HG03378 (cell line): ENCODE data around the gene NHLRC4.

Experiments used
- ATAC-seq: cut with Tn5 transposase; IDR thresholded peaks from one replicate; pipeline ENCODE4 v1.9.1; 2021; ENCODE audit warnings: mild to moderate bottlenecking, moderate library complexity; ENCODE audit not compliant: unreplicated experiment

NHLRC4 gene

DNA sequence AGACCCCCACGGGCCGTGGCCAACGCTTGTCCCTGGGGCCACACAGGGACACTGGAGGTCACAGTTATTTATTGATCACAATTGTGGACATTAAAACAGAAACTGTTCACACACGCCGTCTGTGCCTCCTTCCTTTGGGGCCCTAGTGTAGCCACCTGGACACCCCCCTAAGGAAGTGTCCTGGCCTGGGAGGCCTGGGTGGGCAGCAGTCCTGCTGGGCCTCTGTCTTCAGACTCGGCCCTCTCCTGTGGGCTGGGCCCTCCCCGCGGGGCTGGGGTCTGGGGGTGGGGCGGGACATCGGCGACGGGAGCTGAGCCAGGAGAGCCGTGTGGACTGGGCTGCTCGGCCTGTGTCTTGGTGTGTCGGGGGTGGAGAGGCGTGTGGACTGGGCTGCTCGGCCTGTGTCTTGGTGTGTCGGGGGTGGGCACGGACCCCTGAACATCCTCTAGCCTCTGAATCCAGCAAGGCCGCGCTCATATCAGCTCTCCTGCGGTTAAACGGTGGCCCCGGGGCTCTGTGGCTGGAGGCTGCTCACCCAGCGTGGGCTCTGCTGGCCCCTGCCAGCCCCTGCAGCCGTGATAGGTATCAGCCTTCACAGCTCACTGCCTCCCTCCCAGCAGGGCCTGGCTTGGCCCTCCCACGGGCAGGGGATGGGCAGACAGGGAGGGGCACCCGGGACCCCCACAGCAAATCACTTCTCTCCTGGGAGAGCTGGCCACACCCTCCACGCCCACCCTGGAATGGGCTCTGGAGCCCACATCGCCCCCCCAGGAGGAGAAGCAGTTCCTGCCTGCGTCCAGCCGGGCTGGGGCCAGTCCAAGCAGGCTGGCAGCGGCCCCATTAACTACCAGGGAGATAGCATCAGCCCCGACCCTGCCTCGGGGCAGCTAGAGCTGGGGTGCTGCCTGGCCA lies 1.1 kb upstream of the NHLRC4 start:
- no peak for ATAC-seq

DNA sequence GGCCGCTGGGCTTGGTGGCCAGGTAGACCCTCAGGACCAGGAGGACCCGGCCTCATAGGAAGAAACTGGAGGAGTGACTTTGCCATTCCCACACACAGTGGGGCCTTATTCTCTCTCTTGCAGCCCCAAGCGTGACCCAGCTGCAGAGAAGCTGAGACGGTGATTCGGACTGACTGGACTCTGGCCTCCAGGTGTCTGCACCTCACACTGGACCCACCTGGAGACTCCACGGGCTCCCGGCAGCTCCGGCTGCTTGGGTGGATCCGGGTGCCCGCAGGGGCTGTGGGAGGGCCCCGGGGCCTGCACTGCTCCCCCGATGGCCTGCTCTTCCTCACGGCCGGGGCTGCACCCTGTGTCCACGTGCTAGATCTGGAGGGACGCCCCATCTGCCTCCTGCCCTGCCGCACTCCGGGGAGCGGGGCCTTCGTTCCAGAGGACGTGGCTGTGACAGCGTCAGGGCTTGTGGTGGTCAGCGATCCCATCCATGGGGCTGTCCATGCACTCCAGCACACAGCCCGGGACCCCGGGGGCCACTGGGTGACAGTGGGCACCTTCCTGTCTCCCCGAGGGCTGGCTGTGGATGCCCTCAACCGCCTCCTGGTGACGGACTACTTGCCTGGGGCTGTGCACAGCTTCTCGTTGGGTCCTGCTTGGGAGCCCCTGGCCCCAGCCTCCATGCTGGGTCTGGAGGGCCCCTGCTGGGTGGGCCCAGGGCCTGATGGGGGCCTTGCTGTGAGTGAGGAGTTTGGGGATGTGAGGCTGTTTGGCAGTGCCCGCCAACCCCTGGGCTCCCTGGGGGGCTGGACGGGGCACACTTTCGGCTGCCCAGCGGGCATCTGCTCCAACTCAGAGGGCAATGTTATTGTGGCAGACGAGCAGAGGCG lies 810 bp downstream of the NHLRC4 start:
- no peak for ATAC-seq

DNA sequence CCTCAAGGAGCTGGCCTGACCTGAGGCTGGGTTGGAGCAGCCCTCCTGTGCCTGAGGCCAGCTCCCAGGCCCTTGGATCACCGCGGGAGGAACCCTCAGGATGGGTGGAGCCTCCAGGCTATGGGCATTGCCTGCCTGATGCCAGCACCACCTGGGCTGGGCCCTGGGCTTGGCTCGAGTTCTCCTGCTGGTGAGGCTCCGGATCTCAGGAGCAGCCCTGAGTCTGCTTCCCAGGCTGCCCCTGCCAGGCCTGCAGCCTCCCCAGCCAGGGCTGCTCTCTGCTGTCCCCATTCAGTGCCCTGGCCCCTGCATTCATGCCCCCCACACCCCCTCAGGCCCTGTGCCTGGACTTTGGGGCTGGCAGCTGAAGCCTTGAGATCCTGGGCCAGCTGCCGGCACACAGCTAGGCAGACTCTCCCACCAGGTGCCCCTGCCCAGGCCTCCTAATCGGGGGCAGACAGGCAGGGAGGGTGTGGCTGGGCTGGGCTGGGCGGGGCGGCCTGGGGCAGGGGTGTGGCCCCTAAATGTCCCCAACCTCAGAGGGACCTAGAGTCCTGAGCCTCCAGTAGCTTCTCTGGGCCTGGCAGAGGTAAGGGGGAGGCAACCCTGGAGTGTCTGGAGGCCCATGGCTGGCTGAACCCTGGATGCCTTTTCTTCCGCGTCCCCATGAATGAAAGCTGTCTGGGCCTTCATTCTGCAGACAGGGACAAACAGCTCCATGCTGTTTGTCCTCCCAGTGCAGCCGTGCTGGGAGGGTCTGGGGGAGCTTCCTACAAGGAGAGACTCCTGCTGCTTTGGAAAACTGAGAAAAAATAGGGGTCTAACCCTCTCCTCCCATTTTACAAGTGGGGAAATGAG lies 1.8 kb downstream of the NHLRC4 start:
- ATAC-seq: no peak

DNA sequence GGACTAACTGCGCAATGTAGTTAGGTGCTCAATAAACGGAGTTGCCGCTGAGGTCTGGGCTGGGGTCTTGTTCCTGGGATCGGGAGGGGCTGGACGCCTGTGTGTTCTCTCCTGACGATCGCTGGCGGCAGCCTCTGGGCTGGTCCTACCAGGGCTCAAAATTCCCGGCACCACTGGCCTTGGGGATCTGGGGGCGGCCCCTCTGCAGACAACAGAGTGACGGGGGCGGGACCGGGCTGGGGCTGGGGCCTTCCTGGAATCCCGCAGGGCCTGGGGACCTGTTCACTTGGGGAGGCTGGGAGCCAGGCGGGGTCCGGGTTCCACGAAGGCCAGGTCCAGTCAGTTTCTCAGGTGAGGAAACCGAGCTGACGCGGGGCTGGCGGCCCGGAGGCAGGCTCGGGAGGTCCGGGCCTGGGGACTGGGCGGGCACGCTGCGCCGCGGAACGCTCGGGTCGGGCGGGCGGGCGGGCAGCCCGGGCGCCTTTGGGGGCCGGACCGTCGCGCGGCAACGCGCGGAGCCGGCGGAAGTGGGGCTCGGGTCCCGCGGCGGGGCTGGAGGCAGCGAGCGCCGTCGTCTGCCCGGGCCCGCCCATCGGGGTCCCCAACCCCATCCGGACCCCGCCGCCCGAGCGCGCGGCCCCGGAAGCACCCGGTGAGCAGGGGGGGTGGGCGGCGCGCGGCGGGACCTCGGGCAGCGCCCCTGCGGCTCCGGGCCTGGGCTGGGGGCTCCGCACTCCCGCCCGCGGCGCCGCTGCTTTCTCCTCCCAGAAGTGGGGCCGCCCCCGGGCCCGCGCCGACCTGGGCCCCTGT lies 2.8 kb downstream of the NHLRC4 start, which contains the start of gene PIGQ:
Gene PIGQ (plus strand): TSS at position 524 of the 810 bp plus-strand sequence. CDS start 4,107 bp downstream, outside the sequence.
- no peak for ATAC-seq

DNA sequence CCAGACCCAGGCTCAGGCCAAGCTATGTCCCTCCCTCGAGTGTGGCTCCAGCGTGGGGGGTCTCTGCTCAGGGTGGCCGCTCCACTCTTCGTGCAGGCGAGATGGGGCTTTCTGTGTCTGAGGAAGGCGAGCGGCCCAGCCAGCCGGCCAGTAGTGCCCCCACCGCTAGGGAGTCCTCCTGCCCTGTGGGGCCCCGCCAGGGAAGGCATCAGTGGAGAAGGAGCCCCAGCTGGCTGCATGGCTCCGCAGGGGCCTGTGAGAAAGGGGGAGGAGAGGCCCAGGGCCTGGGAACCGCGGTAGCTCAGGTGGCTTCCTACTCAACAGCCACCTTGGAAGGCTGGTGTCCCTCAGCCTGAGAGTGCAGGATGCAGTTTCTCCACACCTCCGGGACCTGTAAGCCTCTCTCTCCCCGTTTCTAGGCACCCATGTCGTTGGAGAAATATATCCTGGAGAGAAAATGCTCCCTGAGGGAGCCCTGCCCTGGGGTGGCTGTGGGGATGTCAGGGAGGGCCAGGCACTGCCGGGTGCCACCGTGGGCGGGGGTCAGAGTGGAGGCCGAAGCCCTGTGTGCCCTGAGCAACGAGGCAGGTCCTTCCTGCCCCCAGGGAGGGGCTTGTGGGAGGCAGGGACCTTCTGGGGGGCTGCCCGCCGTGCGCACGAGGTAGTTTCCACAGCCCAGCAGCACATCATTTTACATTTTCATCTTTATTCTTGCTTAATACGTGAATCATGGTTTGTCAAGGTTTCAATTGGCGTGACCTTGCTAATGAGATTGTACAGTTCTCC lies 6.3 kb downstream of the NHLRC4 start:
- no peak for ATAC-seq

DNA sequence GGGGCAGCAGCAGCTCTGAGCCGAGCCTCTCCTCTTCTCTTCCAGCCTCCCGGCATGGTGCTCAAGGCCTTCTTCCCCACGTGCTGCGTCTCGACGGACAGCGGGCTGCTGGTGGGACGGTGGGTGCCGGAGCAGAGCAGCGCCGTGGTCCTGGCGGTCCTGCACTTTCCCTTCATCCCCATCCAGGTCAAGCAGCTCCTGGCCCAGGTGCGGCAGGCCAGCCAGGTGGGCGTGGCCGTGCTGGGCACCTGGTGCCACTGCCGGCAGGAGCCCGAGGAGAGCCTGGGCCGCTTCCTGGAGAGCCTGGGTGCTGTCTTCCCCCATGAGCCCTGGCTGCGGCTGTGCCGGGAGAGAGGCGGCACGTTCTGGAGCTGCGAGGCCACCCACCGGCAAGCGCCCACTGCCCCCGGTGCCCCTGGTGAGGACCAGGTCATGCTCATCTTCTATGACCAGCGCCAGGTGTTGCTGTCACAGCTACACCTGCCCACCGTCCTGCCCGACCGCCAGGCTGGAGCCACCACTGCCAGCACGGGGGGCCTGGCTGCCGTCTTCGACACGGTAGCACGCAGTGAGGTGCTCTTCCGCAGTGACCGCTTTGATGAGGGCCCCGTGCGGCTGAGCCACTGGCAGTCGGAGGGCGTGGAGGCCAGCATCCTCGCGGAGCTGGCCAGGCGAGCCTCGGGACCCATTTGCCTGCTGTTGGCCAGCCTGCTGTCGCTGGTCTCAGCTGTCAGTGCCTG lies 7.4 kb downstream of the NHLRC4 start:
- ATAC-seq: no peak

DNA sequence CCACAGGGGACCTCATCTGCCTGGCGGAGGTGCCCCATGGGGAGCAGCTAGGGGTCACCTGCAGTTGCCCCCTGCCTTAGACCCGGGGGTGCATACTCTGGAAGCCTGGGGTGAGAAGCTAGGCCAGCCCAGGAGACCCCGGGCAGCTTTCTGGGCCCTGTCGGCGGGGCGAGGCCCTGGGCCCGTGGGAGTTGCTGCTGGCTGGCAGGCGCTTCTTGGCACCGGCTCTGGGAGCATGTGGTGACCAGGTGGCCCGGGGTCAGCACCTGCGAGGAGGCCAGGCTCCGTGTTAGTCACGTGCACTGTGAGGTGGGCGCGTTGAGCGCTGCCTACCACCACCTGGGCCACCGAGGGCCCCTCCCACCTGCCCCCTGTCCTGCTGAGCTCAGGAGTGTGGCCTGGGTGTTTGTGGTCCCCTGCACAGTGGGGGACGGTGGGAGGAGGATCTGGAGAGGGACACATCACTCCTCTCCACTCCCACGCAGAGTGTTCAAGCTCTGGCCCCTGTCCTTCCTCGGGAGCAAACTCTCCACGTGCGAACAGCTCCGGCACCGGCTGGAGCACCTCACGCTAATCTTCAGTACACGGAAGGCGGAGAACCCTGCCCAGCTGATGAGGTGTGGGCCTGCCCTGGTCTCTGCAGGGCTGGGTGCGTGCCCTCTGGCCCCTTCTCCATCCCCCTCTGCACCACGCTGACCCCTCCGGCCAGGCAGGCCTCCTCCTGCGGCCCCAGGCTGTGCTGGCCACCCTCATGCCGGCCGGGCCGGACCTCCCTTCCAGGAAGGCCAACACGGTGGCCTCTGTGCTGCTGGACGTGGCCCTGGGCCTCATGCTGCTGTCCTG lies 8.8 kb downstream of the NHLRC4 start:
- no peak for ATAC-seq

DNA sequence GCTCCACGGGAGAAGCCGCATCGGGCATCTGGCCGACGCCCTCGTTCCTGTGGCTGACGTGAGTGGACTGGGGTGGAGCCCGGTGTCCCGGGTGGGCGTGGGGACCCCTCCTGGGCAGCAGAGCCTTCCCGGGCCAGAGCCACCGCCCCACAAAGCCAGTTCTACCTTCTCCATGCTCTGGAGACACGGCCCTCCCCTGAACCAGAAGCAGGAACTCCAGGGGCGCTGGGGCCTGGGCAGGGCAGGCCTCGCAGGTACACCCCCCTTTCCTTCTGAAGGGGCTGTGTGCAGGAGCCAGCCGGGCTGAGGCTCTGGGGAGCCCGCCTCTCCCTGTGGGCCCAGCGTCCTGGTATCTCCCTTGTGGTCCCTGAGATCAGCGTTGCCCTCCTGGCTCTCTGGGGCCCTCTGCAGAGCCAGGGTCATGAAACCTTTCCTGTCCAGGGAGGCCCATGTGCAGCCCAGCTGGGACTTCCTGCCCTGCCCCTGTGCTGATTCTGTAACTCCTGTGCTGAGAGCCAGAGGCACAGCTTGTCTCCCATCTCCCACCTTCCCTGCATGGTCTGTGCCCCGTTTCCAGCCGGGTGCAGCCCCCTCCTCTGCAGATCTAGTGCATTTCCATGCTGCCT lies 9.5 kb downstream of the NHLRC4 start:
- ATAC-seq: no peak

DNA sequence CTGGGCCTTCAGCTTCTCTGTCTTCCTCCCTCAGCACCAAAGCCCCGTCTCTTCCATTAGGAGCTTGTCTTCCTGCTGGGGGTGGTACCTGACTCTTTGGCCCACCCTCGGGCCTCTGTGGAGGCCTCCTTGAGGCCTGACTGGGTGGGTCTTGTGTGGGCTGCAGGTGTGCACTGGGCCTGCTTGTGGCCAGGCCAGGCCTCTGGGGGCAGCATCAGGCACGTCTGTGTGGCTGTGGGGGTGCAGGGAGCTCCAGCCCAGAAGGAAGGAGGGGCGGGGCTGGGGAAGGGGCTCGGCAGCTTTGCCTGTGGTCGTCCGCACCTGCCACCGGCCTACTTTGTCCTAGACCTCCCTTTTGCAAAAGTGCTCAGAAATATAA lies 10.0 kb downstream of the NHLRC4 start:
- ATAC-seq: no peak

DNA sequence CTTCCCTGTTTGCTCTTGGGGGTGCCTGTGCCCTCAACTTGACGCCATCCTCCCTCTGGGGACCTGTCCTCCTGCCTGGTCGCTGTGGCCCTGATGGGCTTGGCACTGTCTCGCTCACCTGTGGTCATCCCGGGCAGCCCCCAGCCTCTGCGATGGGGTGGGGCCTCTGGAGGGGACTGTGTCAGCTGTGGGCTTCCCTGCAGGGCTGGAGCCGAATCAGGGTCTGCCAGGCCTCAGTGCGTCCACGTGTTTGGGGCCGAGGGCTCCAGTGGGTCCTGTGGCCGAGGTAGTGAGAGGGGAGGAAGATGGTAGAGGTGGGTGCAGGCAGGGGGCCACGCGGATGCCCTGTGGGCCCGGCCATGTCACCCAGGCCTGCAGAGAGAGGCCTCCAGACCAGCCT lies 11.0 kb downstream of the NHLRC4 start:
- ATAC-seq: no peak

DNA sequence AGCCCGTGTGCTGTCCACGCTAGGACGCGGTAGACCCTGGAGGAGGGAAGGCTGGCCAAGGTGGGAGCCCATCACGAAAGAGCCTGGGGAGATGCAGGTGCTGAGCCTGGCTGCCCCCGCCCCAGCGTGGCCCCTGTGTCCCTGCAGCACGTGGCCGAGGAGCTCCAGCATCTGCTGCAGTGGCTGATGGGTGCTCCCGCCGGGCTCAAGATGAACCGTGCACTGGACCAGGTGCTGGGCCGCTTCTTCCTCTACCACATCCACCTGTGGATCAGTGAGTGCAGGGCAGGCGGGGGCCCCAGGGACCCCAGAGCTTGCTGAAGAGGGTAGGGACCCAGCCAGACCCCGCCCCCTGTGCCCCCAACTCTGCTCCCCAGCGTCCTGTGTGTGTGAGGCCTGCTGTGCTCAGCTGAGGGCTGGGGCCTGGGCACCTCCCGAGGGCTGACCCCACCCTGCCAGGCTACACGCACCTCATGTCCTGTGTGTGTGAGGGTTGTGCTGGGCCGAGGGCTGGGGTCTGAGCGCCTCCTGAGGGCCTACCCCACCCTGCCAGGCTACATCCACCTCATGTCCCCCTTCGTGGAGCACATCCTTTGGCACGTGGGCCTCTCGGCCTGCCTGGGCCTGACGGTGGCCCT lies 11.5 kb downstream of the NHLRC4 start:
- ATAC-seq: no peak

DNA sequence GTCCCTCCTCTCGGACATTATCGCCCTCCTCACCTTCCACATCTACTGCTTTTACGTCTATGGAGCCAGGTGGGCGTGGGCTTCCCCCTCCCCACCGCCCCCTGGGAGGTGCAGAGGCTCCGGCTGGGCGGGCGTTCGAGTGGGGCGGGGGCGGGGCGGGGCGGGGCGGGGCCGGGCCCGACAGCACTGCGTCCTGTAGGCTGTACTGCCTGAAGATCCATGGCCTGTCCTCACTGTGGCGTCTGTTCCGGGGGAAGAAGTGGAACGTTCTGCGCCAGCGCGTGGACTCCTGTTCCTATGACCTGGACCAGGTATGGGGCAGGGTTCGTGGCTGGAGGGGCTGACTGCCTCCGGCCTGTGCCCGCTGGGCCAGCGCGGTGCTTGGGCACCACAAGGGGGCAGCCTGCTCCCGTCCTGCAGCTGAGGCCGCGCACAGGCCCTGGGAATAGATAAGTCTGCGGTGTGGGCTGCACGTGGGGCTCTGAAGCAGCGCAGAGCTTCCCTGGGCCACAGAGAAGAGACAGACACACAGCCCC lies 12.1 kb downstream of the NHLRC4 start:
- no peak for ATAC-seq

DNA sequence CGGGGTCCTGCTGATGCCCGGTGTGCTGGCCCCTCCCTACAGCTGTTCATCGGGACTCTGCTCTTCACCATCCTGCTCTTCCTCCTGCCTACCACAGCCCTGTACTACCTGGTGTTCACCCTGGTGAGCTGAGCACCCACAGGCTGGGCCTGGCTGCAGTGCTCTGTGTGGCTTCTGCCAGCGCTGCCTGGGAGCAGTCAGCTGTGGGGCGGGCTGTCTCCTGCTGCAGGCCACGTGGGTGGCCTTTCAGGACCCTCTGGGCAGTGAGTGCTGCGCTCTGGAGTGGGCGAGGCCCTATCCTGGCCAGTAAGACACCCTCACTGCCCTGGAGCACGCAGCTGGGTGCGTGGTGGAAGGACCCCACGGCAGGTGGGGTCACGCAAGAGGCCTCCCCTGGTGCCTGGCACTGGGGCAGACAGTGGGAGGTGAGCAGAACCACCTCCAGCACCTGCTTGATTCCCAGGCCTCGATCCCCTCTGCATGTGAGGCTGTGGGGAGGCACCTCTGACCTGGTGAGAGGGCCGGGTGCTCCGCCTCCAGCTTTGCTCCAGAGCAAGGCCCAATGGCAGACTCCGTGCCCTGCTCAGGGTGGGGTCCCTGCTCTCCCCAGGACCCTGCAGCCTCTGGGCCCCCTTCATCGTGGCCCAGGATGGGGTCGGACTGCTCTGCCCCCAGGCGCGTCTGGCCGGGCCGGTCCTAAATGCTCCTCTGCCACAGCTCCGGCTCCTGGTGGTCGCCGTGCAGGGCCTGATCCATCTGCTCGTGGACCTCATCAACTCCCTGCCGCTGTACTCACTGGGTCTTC lies 13.5 kb downstream of the NHLRC4 start:
- no peak for ATAC-seq

DNA sequence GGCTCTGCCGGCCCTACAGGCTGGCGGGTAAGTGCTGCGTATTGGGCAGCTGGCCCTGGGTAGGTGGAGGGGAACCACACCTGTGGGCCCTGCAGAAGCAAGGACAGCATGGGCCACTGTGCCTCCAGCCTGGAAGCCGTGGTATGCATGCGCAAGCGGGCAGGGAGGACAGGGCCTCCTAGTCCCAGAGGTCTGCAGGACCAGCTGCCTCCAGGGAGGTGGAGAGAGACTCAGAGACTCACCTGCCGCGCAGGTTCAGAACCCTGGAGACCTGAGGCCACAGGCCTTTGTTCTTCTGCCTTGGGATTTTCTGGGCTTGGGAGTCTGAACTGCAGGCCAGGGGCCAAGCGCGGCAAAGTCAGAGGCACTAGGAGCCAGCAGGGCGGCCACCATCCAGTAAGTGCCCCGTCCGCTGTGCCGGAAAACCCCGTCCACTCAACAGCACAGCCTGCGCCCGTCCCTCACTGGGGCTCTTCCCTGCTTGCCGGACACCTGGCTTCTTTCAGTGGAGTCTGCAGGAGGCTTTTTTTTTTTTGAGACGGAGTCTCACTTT lies 14.2 kb downstream of the NHLRC4 start:
- no peak for ATAC-seq

DNA sequence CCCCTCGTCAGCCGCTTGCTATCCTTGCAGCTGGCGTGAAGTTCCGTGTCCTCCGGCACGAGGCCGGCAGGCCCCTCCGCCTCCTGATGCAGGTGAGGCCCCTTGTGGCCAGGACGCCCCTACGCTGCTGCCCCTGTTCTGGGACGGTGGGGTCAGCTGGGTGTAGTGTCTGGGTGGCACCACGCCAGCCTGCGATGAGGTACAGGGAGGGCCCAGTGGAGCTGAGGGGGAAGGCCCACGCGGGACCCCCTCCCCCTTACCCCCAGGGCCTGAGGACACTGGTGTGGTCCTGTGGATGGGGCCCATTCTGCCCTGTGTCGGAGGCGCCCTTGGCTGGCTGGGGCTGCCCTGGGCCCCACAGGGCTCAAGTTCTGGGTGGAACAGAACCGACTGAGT lies 15.4 kb downstream of the NHLRC4 start:
- no peak for ATAC-seq
